HepG2 (cell line): ENCODE results near the gene MOK. TPM values are rescaled to one million over a fixed set of nuclear protein-coding genes. Genes with fewer than 3 reads are reported as not detected.

Experiments
- HMG20B ChIP-seq: conservative IDR thresholded peaks from 2 replicates; pipeline ENCODE4 v1.6.1; 2016; ENCODE audit warnings: missing genetic modification reagents, missing compliant biosample characterization
- HNF4G ChIP-seq, 2 experiments: sonication (generic) in 1 of 2; formaldehyde crosslinking in 1 of 2; IDR thresholded peaks; 2 replicates each; pipeline versions ENCODE4 v1.4.0 to v1.6.1; 2011 to 2020; ENCODE audit warnings: borderline replicate concordance in 2 of 2, low read depth in 2 of 2, mild to moderate bottlenecking in 2 of 2, low read length in 1 of 2, missing genetic modification reagents in 1 of 2, moderate library complexity in 1 of 2
- IRF2 ChIP-seq: IDR thresholded peaks from 2 replicates; pipeline ENCODE4 v1.6.1; 2018; ENCODE audit warnings: missing genetic modification reagents, missing compliant biosample characterization
- NR2F6 ChIP-seq, 2 experiments: IDR thresholded peaks; 2 replicates each; pipeline ENCODE4 v1.6.1; 2016; ENCODE audit warnings: antibody characterized with exemption in 1 of 2, mild to moderate bottlenecking in 1 of 2
- PRPF4 ChIP-seq: fragments of 200-400 bp; formaldehyde crosslinking; IDR thresholded peaks from 2 replicates; pipeline ENCODE4 v1.6.1; 2016; ENCODE audit warnings: low read length, low read depth; ENCODE audit not compliant: poor library complexity, severe bottlenecking
- RARG ChIP-seq: sonication (generic); formaldehyde crosslinking; IDR thresholded peaks from 2 replicates; pipeline ENCODE4 v1.4.0; 2020; ENCODE audit warnings: low read depth, mild to moderate bottlenecking, missing genetic modification reagents
- SNAPC4 ChIP-seq: sonication (generic); formaldehyde crosslinking; IDR thresholded peaks from 2 replicates; pipeline ENCODE4 v1.4.0; 2020; ENCODE audit warnings: mild to moderate bottlenecking, missing genetic modification reagents
- U2AF1 ChIP-seq: fragments of 200-400 bp; formaldehyde crosslinking; optimal IDR thresholded peaks from 2 replicates; pipeline ENCODE3; 2017; ENCODE audit warnings: mild to moderate bottlenecking, low read depth, low read length
- U2AF2 ChIP-seq: fragments of 200-400 bp; formaldehyde crosslinking; IDR thresholded peaks from 2 replicates; pipeline ENCODE4 v1.6.1; 2017; ENCODE audit warnings: low read depth, mild to moderate bottlenecking, low read length
- ZBTB10 ChIP-seq: sonication (generic); formaldehyde crosslinking; IDR thresholded peaks from 2 replicates; pipeline ENCODE4 v1.4.0; 2020; ENCODE audit warnings: missing genetic modification reagents, borderline replicate concordance
- ZFP36L1 ChIP-seq: sonication (generic); formaldehyde crosslinking; IDR thresholded peaks from 2 replicates; pipeline ENCODE4 v1.8.0; 2022; ENCODE audit warnings: mild to moderate bottlenecking, missing genetic modification reagents, moderate library complexity
- ZNF30 ChIP-seq: sonication (generic); formaldehyde crosslinking; IDR thresholded peaks from 2 replicates; pipeline ENCODE4 v1.5.0; 2020; ENCODE audit warnings: mild to moderate bottlenecking, missing genetic modification reagents
- ZNF317 ChIP-seq: sonication (generic); formaldehyde crosslinking; IDR thresholded peaks from 2 replicates; pipeline ENCODE4 v1.5.0; 2020; ENCODE audit warnings: mild to moderate bottlenecking, missing genetic modification reagents
- ZNF446 ChIP-seq: sonication (generic); formaldehyde crosslinking; IDR thresholded peaks from 2 replicates; pipeline ENCODE4 v1.5.0; 2020; ENCODE audit warnings: mild to moderate bottlenecking, missing genetic modification reagents
- polyA plus RNA-seq, 8 experiments: library from polyadenylated mRNA; depleted of rRNA in 3 of 8; stranded (reverse) in 7 of 8; unstranded in 1 of 8; fragments of >200 nt; fragmentation: Illumina TruSeq in 4 of 8; extraction: Trizol in 4 of 8; gene quantifications; 2 replicates each; pipeline versions ENCODE4 v1.2.1 to v1.2.3, GENCODE V29; 2011 to 2016; ENCODE audit warnings: low read depth in 4 of 8, missing spikeins in 1 of 8, mixed read lengths in 1 of 8; ENCODE audit not compliant: insufficient read depth in 1 of 8
- total RNA-seq, 5 experiments: library from RNA; depleted of rRNA; stranded (reverse); fragments of >200 nt; fragmentation: Illumina TruSeq; extraction: Trizol; gene quantifications; 2 replicates each; pipeline ENCODE4 v1.2.3, GENCODE V29; 2016; ENCODE audit warnings: low read depth in 1 of 5

Gene MOK
- total and polyA plus RNA-seq, 2 of the 13 experiments (the other 11 are each of a cell fraction or from before 2014, with no cell fraction given): 15.3 to 16.9 TPM

GRCh38 chr14:102314242-102315011 is 9.5 kb upstream of the MOK start (continued):
- TF ChIP-seq ZNF317 (CRISPR knock-in tag) (peak; percentile 67; the same call in 1 of the 2 replicates), HNF4G (IDR thresholded peaks at IDR 0.05; ENCODE audit: borderline replicate concordance, low read depth, low read length) (no peak; the same call in 1 of the 2 replicates), HNF4G (CRISPR knock-in tag; IDR thresholded peaks at IDR 0.05; ENCODE audit: borderline replicate concordance, low read depth) (no peak), SNAPC4 (CRISPR knock-in tag) (no peak), U2AF1 (no peak), ZFP36L1 (CRISPR knock-in tag) (no peak), ZNF30 (CRISPR knock-in tag) (no peak), NR2F6 (IDR thresholded peaks at IDR 0.05) (no peak), NR2F6 (CRISPR knock-in tag; IDR thresholded peaks at IDR 0.05) (peak; percentile 39; the same call in 1 of the 2 replicates), U2AF2 (no peak), ZNF446 (CRISPR knock-in tag) (no peak), ZBTB10 (CRISPR knock-in tag) (no peak; the same call in 1 of the 2 replicates), PRPF4 (no peak), HMG20B (0 out of 2 replicates have a peak, but pooled peaks have one; percentile 41), IRF2 (peak; percentile 75), RARG (no peak)
